BJ (cell line): ENCODE results near the gene CCDC142. TPM values are rescaled to one million over a fixed set of nuclear protein-coding genes. Genes with fewer than 3 reads are reported as not detected.

Experiments used
- CTCF ChIA-PET: fragments of 350-600 bp; formaldehyde crosslinking; extraction: SDS; loops from one replicate; lab custom pipeline; 2021; ENCODE audit warnings: antibody characterized with exemption, inconsistent platforms; lab: Yijun Ruan, JAX
- POLR2A ChIA-PET: fragments of 300-600 bp; sonication (Branson Sonifier 250); formaldehyde crosslinking; extraction: SDS; loops from one replicate; lab custom pipeline; 2021; ENCODE audit warnings: antibody characterized with exemption; lab: Charles Lee
- DNase-seq: peaks from one replicate; pipeline ENCODE4 v3.0.0-alpha.2; 2011; ENCODE audit warnings: low read depth
- H3K27me3 ChIP-seq: 2 replicates; pipeline ENCODE4 v1.6.0; 2011; ENCODE audit warnings: low read length; ENCODE audit not compliant: control insufficient read depth, insufficient read depth
- H3K36me3 ChIP-seq: 2 replicates; pipeline ENCODE4 v1.5.1; 2011; ENCODE audit warnings: low read length; ENCODE audit not compliant: control insufficient read depth, insufficient read depth
- H3K4me3 ChIP-seq: 2 replicates; pipeline ENCODE4 v1.5.1; 2011; ENCODE audit warnings: low read depth, mild to moderate bottlenecking, control low read depth, low read length
- polyA plus RNA-seq: library from polyadenylated mRNA; depleted of rRNA; stranded (reverse); fragments of >200 nt; gene quantifications from 2 replicates; pipeline ENCODE4 v1.2.3, GENCODE V29; 2011
- TF ChIP-seq, protein P1 (sequence below): IDR thresholded peaks from 2 replicates; pipeline ENCODE4 v1.5.1; 2011; ENCODE audit warnings: low read depth, mild to moderate bottlenecking, control low read depth, inconsistent platforms, low read length, moderate library complexity; ENCODE audit not compliant: insufficient read depth

The CCDC142 gene
- polyA plus RNA-seq, 1 experiment, result 6.2 TPM

GRCh38 chr2:74515981-74516633 lies 33.3 kb upstream of the CCDC142 start:
- no peaks in the 10 kb centered on the region; the same call in 1 of the 2 replicates for H3K36me3 ChIP-seq
- peak overlapping the region; percentile 2; the same call in 1 of the 2 replicates for H3K4me3 ChIP-seq
- H3K27me3 ChIP-seq, result peaks cover 62% of the 10 kb centered on the region
- DNase-seq, result no peak
- ChIA-PET POLR2A (no interaction called here), CTCF (no interaction called here)
- TF ChIP-seq, protein P1, sequence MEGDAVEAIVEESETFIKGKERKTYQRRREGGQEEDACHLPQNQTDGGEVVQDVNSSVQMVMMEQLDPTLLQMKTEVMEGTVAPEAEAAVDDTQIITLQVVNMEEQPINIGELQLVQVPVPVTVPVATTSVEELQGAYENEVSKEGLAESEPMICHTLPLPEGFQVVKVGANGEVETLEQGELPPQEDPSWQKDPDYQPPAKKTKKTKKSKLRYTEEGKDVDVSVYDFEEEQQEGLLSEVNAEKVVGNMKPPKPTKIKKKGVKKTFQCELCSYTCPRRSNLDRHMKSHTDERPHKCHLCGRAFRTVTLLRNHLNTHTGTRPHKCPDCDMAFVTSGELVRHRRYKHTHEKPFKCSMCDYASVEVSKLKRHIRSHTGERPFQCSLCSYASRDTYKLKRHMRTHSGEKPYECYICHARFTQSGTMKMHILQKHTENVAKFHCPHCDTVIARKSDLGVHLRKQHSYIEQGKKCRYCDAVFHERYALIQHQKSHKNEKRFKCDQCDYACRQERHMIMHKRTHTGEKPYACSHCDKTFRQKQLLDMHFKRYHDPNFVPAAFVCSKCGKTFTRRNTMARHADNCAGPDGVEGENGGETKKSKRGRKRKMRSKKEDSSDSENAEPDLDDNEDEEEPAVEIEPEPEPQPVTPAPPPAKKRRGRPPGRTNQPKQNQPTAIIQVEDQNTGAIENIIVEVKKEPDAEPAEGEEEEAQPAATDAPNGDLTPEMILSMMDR, result no peak

DNA sequence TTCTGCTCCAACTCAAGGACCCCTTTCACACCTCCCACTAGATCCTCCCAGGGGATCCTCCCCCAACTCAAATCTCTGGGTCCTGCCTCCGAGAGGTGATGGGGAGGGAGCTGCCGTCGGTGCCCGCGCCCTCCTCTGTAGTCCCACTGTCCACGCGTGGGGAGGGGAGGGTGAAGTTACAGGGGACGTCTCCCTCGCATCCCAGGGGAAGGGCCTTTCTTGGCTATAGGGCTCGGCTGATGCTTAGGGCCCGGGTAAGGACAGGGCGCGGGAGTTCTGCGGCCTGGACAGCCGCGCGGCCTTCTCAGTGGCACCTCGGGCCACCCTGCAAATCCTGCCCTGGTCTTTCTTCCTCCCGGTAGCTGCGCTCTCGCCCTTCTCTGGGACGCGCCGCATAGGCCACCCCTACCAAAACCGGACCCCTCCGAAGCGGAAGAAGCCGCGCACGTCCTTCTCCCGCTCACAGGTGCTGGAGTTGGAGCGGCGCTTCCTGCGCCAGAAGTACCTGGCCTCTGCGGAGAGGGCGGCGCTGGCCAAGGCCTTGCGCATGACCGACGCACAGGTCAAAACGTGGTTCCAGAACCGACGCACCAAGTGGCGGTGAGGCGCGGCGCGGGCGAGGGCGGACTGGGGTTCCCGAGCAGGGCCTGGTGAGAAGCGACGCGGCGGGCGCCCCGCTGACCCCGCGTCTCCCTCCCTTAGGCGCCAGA lies 32.6 kb upstream of the CCDC142 start:
- CTCF ChIA-PET, result no interaction called here
- no peak for DNase-seq
- POLR2A ChIA-PET, result no interaction called here
- TF ChIP-seq, protein P1, result no peak
- Histone ChIP-seq H3K27me3 (peaks cover 60% of the 10 kb centered on the region), H3K4me3 (no peak overlapping the region), H3K36me3 (no peaks in the 10 kb centered on the region; the same call in 1 of the 2 replicates)

- Histone ChIP-seq H3K4me3 (no peak within 1 kb of the TSS), H3K27me3 (peaks cover 58% of the 10 kb centered on the region), H3K36me3 (no peaks in the 10 kb centered on the region; the same call in 1 of the 2 replicates)
- TF ChIP-seq, protein P1, result no peak
- ChIA-PET CTCF (no interaction called here), POLR2A (no interaction called here)
- DNase-seq, result no peak
Measured at GRCh38 chr2:74514368-74515270, 31.8 kb upstream of the CCDC142 start, which contains the start of gene TLX2. TLX2 (plus strand) TSS chr2:74514450; CDS start chr2:74514807, 357 bp downstream.

- CTCF ChIA-PET, result interaction anchor here (1.2 kb wide), 1 partner anchor 12 kb away, joined by 3 read pairs; the partner anchor contains the start of gene DQX1
Measured at GRCh38 chr2:74513605-74514367, 31.0 kb upstream of the CCDC142 start.

More at GRCh38 chr2:74513605-74514367, 31.0 kb upstream of the CCDC142 start:
- TF ChIP-seq, protein P1, result no peak
- POLR2A ChIA-PET, result no interaction called here
- H3K36me3 ChIP-seq, result no peaks in the 10 kb centered on the region; the same call in 1 of the 2 replicates
- H3K4me3 ChIP-seq, result no peak overlapping the region
- H3K27me3 ChIP-seq, result peaks cover 49% of the 10 kb centered on the region
- no peak for DNase-seq
